H9 (cell line): ENCODE results near the gene ZNF646. TPM values are rescaled to one million over a fixed set of nuclear protein-coding genes. Genes with fewer than 3 reads are reported as not detected.

Experiments
- DNase-seq: peaks from one replicate; pipeline ENCODE4 v3.0.0-alpha.2; 2017
- H2AFZ ChIP-seq: one replicate; pipeline ENCODE4 v1.6.1; 2013; ENCODE audit warnings: mild to moderate bottlenecking, low read length, control low read depth, moderate library complexity
- H2AK5ac ChIP-seq: 2 replicates; pipeline ENCODE4 v1.6.1; 2013; ENCODE audit warnings: low read length, control low read depth, mixed read lengths; ENCODE audit not compliant: insufficient read length
- H2BK120ac ChIP-seq: one replicate; pipeline ENCODE4 v1.6.1; 2013; ENCODE audit warnings: low read depth, mild to moderate bottlenecking, low read length, control low read depth, inconsistent platforms; ENCODE audit not compliant: poor library complexity, severe bottlenecking
- H2BK12ac ChIP-seq: 2 replicates; pipeline ENCODE4 v1.6.1; 2013; ENCODE audit warnings: low read length, control low read depth, mixed read lengths, low read depth; ENCODE audit not compliant: insufficient read length
- H2BK15ac ChIP-seq: 2 replicates; pipeline ENCODE4 v1.6.1; 2013; ENCODE audit warnings: low read depth, low read length, control low read depth
- H2BK20ac ChIP-seq: one replicate; pipeline ENCODE4 v1.6.1; 2013; ENCODE audit warnings: low read depth, mild to moderate bottlenecking, low read length, control low read depth, inconsistent platforms; ENCODE audit not compliant: poor library complexity, severe bottlenecking
- H2BK5ac ChIP-seq: 2 replicates; pipeline ENCODE4 v1.6.1; 2013; ENCODE audit warnings: low read length, control low read depth, mixed read lengths; ENCODE audit not compliant: insufficient read length
- H3K14ac ChIP-seq: 2 replicates; pipeline ENCODE4 v1.6.1; 2013; ENCODE audit warnings: low read length, control low read depth; ENCODE audit not compliant: insufficient read depth
- H3K18ac ChIP-seq: 2 replicates; pipeline ENCODE4 v1.6.1; 2013; ENCODE audit warnings: low read depth, mild to moderate bottlenecking, mixed read lengths, low read length, control low read depth; ENCODE audit not compliant: insufficient read length
- H3K23ac ChIP-seq: 2 replicates; pipeline ENCODE4 v1.6.1; 2013; ENCODE audit warnings: low read length, control low read depth, mixed read lengths, low read depth; ENCODE audit not compliant: insufficient read length
- H3K23me2 ChIP-seq: 2 replicates; pipeline ENCODE4 v1.6.1; 2013; ENCODE audit warnings: low read depth, mild to moderate bottlenecking, mixed read lengths, low read length, control low read depth; ENCODE audit not compliant: insufficient read length, poor library complexity, severe bottlenecking
- H3K27ac ChIP-seq: 2 replicates; pipeline ENCODE4 v1.5.1; 2013; ENCODE audit warnings: low read length, control low read depth, mixed read lengths, low read depth; ENCODE audit not compliant: insufficient read length
- H3K27me3 ChIP-seq: 2 replicates; pipeline ENCODE4 v1.6.1; 2013; ENCODE audit warnings: low read length, control low read depth, inconsistent platforms; ENCODE audit not compliant: insufficient read depth
- H3K4ac ChIP-seq: 2 replicates; pipeline ENCODE4 v1.6.1; 2013; ENCODE audit warnings: low read depth, mild to moderate bottlenecking, control low read depth, inconsistent platforms, low read length, moderate library complexity
- H3K4me1 ChIP-seq: 2 replicates; pipeline ENCODE4 v1.6.1; 2013; ENCODE audit warnings: low read length, control low read depth, inconsistent platforms; ENCODE audit not compliant: insufficient read depth
- H3K4me2 ChIP-seq: 2 replicates; pipeline ENCODE4 v1.6.1; 2013; ENCODE audit warnings: low read length, control low read depth, mixed read lengths; ENCODE audit not compliant: insufficient read length, insufficient read depth
- H3K56ac ChIP-seq: 2 replicates; pipeline ENCODE4 v1.6.1; 2013; ENCODE audit warnings: low read depth, mild to moderate bottlenecking, mixed read lengths, low read length, control low read depth; ENCODE audit not compliant: insufficient read length
- H3K79me1 ChIP-seq: 2 replicates; pipeline ENCODE4 v1.6.1; 2013; ENCODE audit warnings: low read depth, mild to moderate bottlenecking, moderate library complexity, low read length, control low read depth, inconsistent platforms; ENCODE audit not compliant: insufficient read depth, poor library complexity, severe bottlenecking
- H3K79me2 ChIP-seq: 2 replicates; pipeline ENCODE4 v1.6.1; 2013; ENCODE audit warnings: low read length, control low read depth, inconsistent platforms; ENCODE audit not compliant: insufficient read depth
- H3K9ac ChIP-seq: 2 replicates; pipeline ENCODE4 v1.6.1; 2013; ENCODE audit warnings: low read length, control low read depth, mixed read lengths; ENCODE audit not compliant: insufficient read length; ENCODE audit errors: extremely low read depth
- H3K9me3 ChIP-seq: one replicate; pipeline ENCODE4 v1.6.1; 2013; ENCODE audit warnings: low read depth, low read length, inconsistent platforms; ENCODE audit not compliant: control insufficient read depth
- H3T11ph ChIP-seq: one replicate; pipeline ENCODE4 v1.6.1; 2013; ENCODE audit warnings: mild to moderate bottlenecking, low read length, control low read depth, inconsistent platforms
- H4K20me1 ChIP-seq: one replicate; pipeline ENCODE4 v1.6.1; 2013; ENCODE audit not compliant: control insufficient read depth, insufficient read length, insufficient read depth
- H4K5ac ChIP-seq: 2 replicates; pipeline ENCODE4 v1.6.1; 2013; ENCODE audit warnings: low read depth, mild to moderate bottlenecking, mixed read lengths, low read length, control low read depth; ENCODE audit not compliant: insufficient read length
- H4K8ac ChIP-seq: replicated peaks from 2 replicates; pipeline ENCODE4 v1.6.1; 2013; ENCODE audit warnings: low read length, control low read depth, mixed read lengths, low read depth; ENCODE audit not compliant: insufficient read length
- H4K91ac ChIP-seq: 2 replicates; pipeline ENCODE4 v1.6.1; 2013; ENCODE audit warnings: low read depth, mild to moderate bottlenecking, moderate library complexity, mixed read lengths, low read length, control low read depth; ENCODE audit not compliant: insufficient read length
- H3K27ac Mint-ChIP-seq, 3 experiments: 2 replicates in 2 of 3; 3 replicates in 1 of 3; pipeline ENCODE4 v1.8.0; 2020 to 2021; ENCODE audit warnings: mixed read lengths in 3 of 3, mild to moderate bottlenecking in 1 of 3, moderate library complexity in 1 of 3
- H3K27me3 Mint-ChIP-seq: 2 replicates; pipeline ENCODE4 v1.8.0; 2021; ENCODE audit warnings: low read depth, mild to moderate bottlenecking, moderate library complexity, mixed read lengths
- H3K36me3 Mint-ChIP-seq, 3 experiments: 2 replicates in 2 of 3; 3 replicates in 1 of 3; pipeline ENCODE4 v1.8.0; 2020 to 2021; ENCODE audit warnings: low read depth in 3 of 3, mixed read lengths in 3 of 3; ENCODE audit not compliant: insufficient read depth in 1 of 3
- H3K4me1 Mint-ChIP-seq, 2 experiments: 2 replicates each; pipeline ENCODE4 v1.8.0; 2020; ENCODE audit warnings: mixed read lengths in 2 of 2
- H3K4me3 Mint-ChIP-seq, 2 experiments: 2 replicates in 1 of 2; 3 replicates in 1 of 2; pipeline ENCODE4 v1.8.0; 2020 to 2021; ENCODE audit warnings: mild to moderate bottlenecking in 2 of 2, mixed read lengths in 2 of 2, moderate library complexity in 1 of 2
- H3K9me3 Mint-ChIP-seq, 2 experiments: 2 replicates in 1 of 2; 3 replicates in 1 of 2; pipeline ENCODE4 v1.8.0; 2020; ENCODE audit warnings: mild to moderate bottlenecking in 2 of 2, mixed read lengths in 2 of 2, moderate library complexity in 1 of 2
- WGBS: extraction: QIAGEN DNeasy Blood & Tissue Kit; methylation state at CpG from one replicate; pipeline ENCODE4 v1.1.7; 2013; ENCODE audit warnings: missing lambda C conversion rate, low lambda C conversion rate, mixed read lengths; ENCODE audit not compliant: insufficient read length; ENCODE audit errors: extremely low coverage; 5-methylcytosine and 5-hydroxymethylcytosine counted together
- total RNA-seq: library from RNA; stranded (reverse); gene quantifications from 2 replicates; pipeline ENCODE4 v1.2.1, GENCODE V29; 2021
- TF ChIP-seq, protein P1 (sequence below): fragments of 200-600 bp; sonication (generic); conservative IDR thresholded peaks from 3 replicates; pipeline ENCODE4 v1.8.0; 2021; ENCODE audit warnings: antibody characterized with exemption, mild to moderate bottlenecking

ZNF646 gene
- total RNA-seq, 1 experiment from 2014 or later, result 29.2 TPM

DNA sequence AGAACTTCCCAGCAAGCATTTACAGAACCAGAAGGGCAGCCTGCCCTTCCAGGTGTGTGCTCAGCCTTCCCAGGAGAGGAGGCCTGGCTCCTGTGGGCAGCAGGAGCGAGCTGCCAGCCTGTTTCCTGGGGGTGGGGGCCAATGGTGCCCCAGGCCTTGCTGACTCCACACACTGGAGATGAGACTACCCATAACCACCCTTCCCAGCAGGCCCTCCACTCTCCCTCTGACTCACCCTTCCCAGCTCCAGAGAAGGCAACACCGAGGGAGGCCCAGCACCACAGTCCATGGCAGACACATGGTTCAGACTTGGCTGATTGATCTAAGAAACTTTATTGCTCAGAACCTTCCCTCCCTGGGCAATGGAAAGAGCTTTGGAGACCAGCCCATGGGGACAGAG is 16.3 kb downstream of the ZNF646 start:
- Histone ChIP-seq H3K18ac (no peak overlapping the region), H3K23ac (no peak overlapping the region), H2BK5ac (no peak overlapping the region), H2AFZ (no peak overlapping the region), H4K20me1 (peaks cover 3% of the 10 kb centered on the region), H3K56ac (no peak overlapping the region), H3K27me3 (no peaks in the 10 kb centered on the region), H3K9ac (no peak overlapping the region), H3K9me3 (no peaks in the 10 kb centered on the region), H3K79me1 (peaks cover 2% of the 10 kb centered on the region), H3K79me2 (peaks cover 2% of the 10 kb centered on the region; the same call in 1 of the 2 replicates), H3K23me2 (peaks cover 11% of the 10 kb centered on the region), H4K91ac (no peak overlapping the region), H3K4ac (no peak overlapping the region), H3K14ac (no peak overlapping the region), H2BK12ac (no peak overlapping the region), H4K5ac (no peak overlapping the region), H3K4me1 (peaks cover under 1% of the 10 kb centered on the region; the same call in 1 of the 2 replicates), H3K27ac (no peak overlapping the region), H2AK5ac (no peak overlapping the region), H2BK120ac (no peak overlapping the region), H4K8ac (no peak overlapping the region), H3T11ph (no peak overlapping the region), H2BK15ac (no peak overlapping the region), H2BK20ac (no peak overlapping the region), H3K4me2 (no peak overlapping the region)
- Mint-ChIP-seq H3K36me3 (peaks cover 5 to 24% (median 23%) of the 10 kb centered on the region in 3 experiments; a peak in 6 of 7 replicates), H3K4me1 (peaks cover 7 to 12% of the 10 kb centered on the region in 2 experiments), H3K27me3 (no peaks in the 10 kb centered on the region; the same call in 1 of the 2 replicates), H3K4me3 (no peak overlapping the region), H3K27ac (no peak overlapping the region), H3K9me3 (no peaks in the 10 kb centered on the region; a peak in 1 of 5 replicates)
- no peak for DNase-seq
- TF ChIP-seq, protein P1, sequence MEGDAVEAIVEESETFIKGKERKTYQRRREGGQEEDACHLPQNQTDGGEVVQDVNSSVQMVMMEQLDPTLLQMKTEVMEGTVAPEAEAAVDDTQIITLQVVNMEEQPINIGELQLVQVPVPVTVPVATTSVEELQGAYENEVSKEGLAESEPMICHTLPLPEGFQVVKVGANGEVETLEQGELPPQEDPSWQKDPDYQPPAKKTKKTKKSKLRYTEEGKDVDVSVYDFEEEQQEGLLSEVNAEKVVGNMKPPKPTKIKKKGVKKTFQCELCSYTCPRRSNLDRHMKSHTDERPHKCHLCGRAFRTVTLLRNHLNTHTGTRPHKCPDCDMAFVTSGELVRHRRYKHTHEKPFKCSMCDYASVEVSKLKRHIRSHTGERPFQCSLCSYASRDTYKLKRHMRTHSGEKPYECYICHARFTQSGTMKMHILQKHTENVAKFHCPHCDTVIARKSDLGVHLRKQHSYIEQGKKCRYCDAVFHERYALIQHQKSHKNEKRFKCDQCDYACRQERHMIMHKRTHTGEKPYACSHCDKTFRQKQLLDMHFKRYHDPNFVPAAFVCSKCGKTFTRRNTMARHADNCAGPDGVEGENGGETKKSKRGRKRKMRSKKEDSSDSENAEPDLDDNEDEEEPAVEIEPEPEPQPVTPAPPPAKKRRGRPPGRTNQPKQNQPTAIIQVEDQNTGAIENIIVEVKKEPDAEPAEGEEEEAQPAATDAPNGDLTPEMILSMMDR, result no peak
- no CpG with 5 or more reads among the region's 2 CpGs for WGBS
